ENCODE measurements around the gene ADRA2B. TPM values are rescaled to one million over a fixed set of nuclear protein-coding genes. Genes with fewer than 3 reads are reported as not detected.
A peak's percentile ranks its signal among the peaks of the same experiment; 100 is the strongest.
"Not testable (repeated sequence)": the region's sequence is repeated elsewhere in the genome, so short reads cannot be mapped to it uniquely, and the experiment has no call there.

Gene ADRA2B
- total RNA-seq, 1 experiment from 2014 or later = not detected

DNA sequence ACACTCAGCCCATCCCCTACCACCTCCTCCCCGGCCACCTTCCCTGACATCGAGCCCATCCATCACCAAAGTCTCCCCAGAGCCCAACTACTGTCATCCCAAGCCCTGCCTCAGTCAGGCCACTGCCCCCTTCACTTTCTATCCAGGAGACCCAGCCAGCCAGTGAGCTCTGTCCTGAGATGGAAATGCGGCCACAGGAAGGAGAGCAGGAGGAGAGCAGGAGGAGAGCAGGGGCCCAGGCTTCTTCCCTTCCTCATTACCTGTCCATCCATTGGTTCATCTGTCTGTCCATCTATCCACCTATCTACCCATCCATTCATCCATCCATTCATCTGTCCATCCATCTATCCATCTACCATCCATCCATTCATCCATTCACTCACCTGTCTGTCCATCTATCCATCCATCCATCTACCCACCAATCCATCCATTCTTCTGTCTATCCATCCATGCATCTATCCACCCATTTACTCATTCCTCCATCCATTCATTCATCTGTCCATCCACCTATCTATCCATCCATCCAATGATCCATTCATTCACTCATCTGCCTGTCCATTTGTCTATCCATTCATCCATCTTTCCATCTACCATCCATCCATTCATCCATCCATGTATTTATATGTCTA, 52.2 kb downstream of the ADRA2B start:
- H3K36me3 ChIP-seq (ENCODE audit: insufficient read depth, low read length, poor library complexity, severe bottlenecking); H3K4me1 ChIP-seq (ENCODE audit: insufficient read depth, low read length, poor library complexity, severe bottlenecking); H3K4me3 ChIP-seq (ENCODE audit: low read depth, low read length, poor library complexity, severe bottlenecking); BruUV-seq (replicated peaks); CTCF ChIA-PET; intact Hi-C loops (cut with micrococcal nuclease; ENCODE audit: unreplicated experiment); DNase-seq (ENCODE audit: low spot score); H3K27ac ChIP-seq (ENCODE audit: low read depth, low read length, poor library complexity, severe bottlenecking); POLR2A ChIA-PET (ENCODE audit: low non-redundant PET); H3K9me3 ChIP-seq (ENCODE audit: low read depth, low read length, poor library complexity, severe bottlenecking); H3K27me3 ChIP-seq (replicated peaks; ENCODE audit: insufficient read depth, low read depth, low read length, poor library complexity): not testable (repeated sequence)

DNA sequence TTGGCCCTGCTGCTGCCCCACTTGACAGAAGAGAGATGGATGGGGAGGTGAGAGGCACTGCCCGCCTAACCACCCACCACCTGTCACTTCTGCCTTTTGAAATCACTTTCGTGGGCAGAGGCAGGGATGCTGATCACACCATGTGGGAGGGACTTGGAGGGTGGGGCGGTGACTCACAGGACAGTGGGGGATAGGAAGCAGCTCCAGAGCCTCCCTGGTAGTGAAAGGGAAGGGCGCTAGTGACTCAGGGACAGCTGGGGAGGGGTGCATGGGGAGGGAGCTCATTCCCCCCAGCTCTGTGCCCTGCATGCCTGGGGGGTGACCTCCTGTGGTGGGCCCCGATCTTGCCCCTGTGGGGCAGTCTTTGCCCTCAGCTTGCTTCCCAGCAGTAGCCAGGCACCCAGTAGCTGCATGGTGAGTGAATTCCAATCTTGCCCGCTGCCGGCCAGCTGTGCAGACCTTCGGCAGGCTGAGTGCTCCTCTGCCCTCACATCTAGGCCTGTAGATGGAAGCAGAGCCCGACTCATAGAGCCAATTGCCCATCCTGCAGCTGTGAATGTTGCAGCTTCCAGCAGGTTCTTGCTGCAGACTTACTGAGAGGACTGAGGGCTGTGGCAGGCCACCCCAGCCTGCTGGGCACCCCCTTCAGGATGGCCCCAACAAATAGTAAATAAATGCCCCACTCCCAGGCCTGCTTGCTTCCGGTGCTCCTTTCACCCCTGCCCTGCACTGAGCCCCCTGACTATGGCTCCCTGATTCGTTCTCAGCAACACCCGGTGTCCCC, 53.1 kb downstream of the ADRA2B start:
- H3K4me1 ChIP-seq (ENCODE audit: insufficient read depth, low read length, poor library complexity, severe bottlenecking); H3K27me3 ChIP-seq (replicated peaks; ENCODE audit: insufficient read depth, low read depth, low read length, poor library complexity); H3K9me3 ChIP-seq (ENCODE audit: low read depth, low read length, poor library complexity, severe bottlenecking); H3K4me3 ChIP-seq (ENCODE audit: low read depth, low read length, poor library complexity, severe bottlenecking); POLR2A ChIA-PET (ENCODE audit: low non-redundant PET); intact Hi-C loops (cut with micrococcal nuclease; ENCODE audit: unreplicated experiment); H3K27ac ChIP-seq (ENCODE audit: low read depth, low read length, poor library complexity, severe bottlenecking); CTCF ChIA-PET; BruUV-seq (replicated peaks); H3K36me3 ChIP-seq (ENCODE audit: insufficient read depth, low read length, poor library complexity, severe bottlenecking): not testable (repeated sequence)
- peak; percentile 7 for DNase-seq (ENCODE audit: low spot score)

Other genes with a start within 250 kb of the ADRA2B start
- gene ANKRD36C, start 124.7 kb downstream of the ADRA2B start, total RNA-seq (2021) = 30.1 and 35.7 TPM in 2 replicates
- gene GPAT2, start 81.7 kb downstream of the ADRA2B start, total RNA-seq (2021) = not detected in 2 replicates
- not detected in 2 replicates for gene ASTL, start 21.9 kb upstream of the ADRA2B start, total RNA-seq (2021)
- 0.50 and 1.4 TPM in 2 replicates for gene DUSP2, start 28.9 kb upstream of the ADRA2B start, total RNA-seq (2021)
- gene STARD7, start 92.3 kb upstream of the ADRA2B start, total RNA-seq (2021) = 189 and 201 TPM in 2 replicates
- 23.6 and 25.5 TPM in 2 replicates for gene TMEM127, start 149.4 kb upstream of the ADRA2B start, total RNA-seq (2021)
- 76.8 and 79.7 TPM in 2 replicates for gene CIAO1, start 149.7 kb upstream of the ADRA2B start, total RNA-seq (2021)
- gene SNRNP200, start 189.0 kb upstream of the ADRA2B start, total RNA-seq (2021) = 202 and 208 TPM in 2 replicates
- gene ITPRIPL1, start 208.7 kb upstream of the ADRA2B start, total RNA-seq (2021) = 23.5 and 23.9 TPM in 2 replicates
- gene NCAPH, start 219.2 kb upstream of the ADRA2B start, total RNA-seq (2021) = 87.6 and 102 TPM in 2 replicates